Measurements from ENCODE around the gene RNF145. TPM values are rescaled to one million over a fixed set of nuclear protein-coding genes. Genes with fewer than 3 reads are reported as not detected.

RNF145 gene
- total RNA-seq, 3 donors from 2014 or later: 40.5 to 68.2 (median 41.3) TPM

DNA sequence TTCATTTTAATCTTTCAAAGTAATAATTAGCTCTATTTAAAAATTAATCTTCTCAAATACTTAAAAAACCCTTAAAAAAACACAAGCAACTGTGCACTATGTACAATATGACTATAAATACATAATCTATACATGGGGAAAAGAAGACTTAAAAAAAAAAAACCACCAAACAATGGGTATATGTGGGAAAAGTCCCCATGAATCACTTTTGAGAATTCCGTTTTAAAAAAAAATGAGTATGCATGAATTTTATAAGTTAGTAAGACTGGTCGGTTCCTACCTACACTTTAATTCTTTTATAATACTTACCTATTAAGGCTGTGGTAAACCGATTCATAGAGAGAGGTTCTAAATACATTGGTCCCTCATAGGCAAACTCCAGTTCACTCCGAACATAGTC lies 27.7 kb downstream of the RNF145 start:
- Histone ChIP-seq H3K27me3 (no peaks in the 10 kb centered on the region), H3K36me3 (no peaks in the 10 kb centered on the region), H3K27ac (no peak overlapping the region), H3K9me3 (no peaks in the 10 kb centered on the region), H3K4me3 (no peak overlapping the region), H3K4me1 (no peaks in the 10 kb centered on the region)
- intact Hi-C loops (cut with DNase I; ENCODE audit: low total_unique reads): no loop called here
- no peak for DNase-seq (ENCODE audit: low spot score in 2 of 2)
- TF ChIP-seq, protein P1, sequence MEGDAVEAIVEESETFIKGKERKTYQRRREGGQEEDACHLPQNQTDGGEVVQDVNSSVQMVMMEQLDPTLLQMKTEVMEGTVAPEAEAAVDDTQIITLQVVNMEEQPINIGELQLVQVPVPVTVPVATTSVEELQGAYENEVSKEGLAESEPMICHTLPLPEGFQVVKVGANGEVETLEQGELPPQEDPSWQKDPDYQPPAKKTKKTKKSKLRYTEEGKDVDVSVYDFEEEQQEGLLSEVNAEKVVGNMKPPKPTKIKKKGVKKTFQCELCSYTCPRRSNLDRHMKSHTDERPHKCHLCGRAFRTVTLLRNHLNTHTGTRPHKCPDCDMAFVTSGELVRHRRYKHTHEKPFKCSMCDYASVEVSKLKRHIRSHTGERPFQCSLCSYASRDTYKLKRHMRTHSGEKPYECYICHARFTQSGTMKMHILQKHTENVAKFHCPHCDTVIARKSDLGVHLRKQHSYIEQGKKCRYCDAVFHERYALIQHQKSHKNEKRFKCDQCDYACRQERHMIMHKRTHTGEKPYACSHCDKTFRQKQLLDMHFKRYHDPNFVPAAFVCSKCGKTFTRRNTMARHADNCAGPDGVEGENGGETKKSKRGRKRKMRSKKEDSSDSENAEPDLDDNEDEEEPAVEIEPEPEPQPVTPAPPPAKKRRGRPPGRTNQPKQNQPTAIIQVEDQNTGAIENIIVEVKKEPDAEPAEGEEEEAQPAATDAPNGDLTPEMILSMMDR (IDR thresholded peaks at IDR 0.05): no peak
- TF ChIP-seq POLR2AphosphoS5 (IDR thresholded peaks at IDR 0.05): no peak
- TF ChIP-seq POLR2A (IDR thresholded peaks at IDR 0.05): no peak

DNA sequence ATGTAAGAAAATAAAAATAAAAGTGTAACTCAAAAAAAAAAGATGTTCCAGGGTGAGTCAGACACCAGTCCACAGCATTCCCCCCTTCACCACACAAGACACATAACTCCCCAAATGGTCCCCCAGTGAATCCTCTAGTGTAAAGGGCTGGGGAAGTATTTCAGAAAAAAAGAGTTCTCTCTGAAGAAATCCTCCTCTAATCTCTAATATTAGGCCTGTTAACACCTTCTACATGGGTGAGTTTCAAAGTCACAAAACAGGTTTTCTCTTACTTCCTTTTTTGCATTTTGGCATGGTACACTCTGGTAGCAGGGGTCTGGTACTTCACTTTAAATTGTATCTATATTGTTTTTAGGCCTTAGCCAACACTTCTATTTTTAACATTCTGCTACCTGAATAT lies 28.2 kb downstream of the RNF145 start:
- H3K27ac ChIP-seq: peak overlapping the region in 1 of 2 donors; percentile 19

DNA sequence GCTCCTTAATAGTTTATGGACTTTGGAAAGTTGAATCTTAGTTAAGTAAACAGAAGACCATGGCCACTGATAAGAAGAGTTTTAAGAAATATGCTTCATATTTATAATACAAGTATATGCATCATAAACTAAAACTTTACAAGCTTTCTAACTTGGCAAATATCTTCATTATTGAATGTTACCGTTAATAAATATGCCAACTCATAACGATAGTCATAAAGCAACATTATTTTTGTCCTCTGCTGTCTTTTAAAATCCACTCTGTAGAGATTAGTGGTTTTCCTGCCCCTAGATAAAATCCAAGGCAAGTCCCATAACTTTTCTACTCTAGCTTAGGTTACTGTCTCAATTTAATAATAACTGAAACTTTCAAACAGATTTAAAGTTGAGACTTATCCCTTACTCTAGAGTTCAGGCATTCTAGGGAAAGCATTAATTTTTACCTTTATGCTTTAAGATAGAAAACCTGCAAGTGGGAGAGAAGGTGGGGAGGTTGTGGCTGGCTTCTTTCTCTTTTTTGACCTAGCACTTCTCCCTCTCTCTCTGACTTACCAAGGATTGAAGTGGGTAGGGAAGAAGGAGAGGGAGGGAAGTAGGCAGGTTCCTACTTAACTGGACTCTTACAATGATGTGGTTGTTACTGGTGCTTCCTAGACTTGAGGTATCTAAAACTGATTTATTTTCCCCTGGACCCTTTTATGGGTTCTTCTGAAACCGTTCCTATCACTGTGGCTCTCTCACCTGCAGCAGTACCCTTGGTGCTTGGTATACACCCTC lies 29.6 kb downstream of the RNF145 start:
- Histone ChIP-seq H3K4me3 (no peak overlapping the region), H3K27me3 (no peaks in the 10 kb centered on the region), H3K4me1 (no peaks in the 10 kb centered on the region), H3K27ac (peak overlapping the region in 1 of 2 donors; percentile 18), H3K9me3 (no peaks in the 10 kb centered on the region), H3K36me3 (no peaks in the 10 kb centered on the region)
- intact Hi-C loops (cut with DNase I; ENCODE audit: low total_unique reads): no loop called here
- no peak for DNase-seq (ENCODE audit: low spot score in 2 of 2)
- TF ChIP-seq POLR2AphosphoS5 (IDR thresholded peaks at IDR 0.05) (no peak), POLR2A (IDR thresholded peaks at IDR 0.05) (no peak)
- TF ChIP-seq, protein P1 (IDR thresholded peaks at IDR 0.05): no peak

More for the DNA sequence above, 28.2 kb downstream of the RNF145 start:
- Histone ChIP-seq H3K4me3 (no peak overlapping the region), H3K9me3 (no peaks in the 10 kb centered on the region), H3K4me1 (no peaks in the 10 kb centered on the region), H3K36me3 (no peaks in the 10 kb centered on the region), H3K27me3 (no peaks in the 10 kb centered on the region)
- TF ChIP-seq, protein P1 (IDR thresholded peaks at IDR 0.05): no peak
- TF ChIP-seq POLR2AphosphoS5 (IDR thresholded peaks at IDR 0.05) (no peak), POLR2A (IDR thresholded peaks at IDR 0.05) (no peak)
- intact Hi-C loops (cut with DNase I; ENCODE audit: low total_unique reads): no loop called here
- no peak for DNase-seq (ENCODE audit: low spot score in 2 of 2)

DNA sequence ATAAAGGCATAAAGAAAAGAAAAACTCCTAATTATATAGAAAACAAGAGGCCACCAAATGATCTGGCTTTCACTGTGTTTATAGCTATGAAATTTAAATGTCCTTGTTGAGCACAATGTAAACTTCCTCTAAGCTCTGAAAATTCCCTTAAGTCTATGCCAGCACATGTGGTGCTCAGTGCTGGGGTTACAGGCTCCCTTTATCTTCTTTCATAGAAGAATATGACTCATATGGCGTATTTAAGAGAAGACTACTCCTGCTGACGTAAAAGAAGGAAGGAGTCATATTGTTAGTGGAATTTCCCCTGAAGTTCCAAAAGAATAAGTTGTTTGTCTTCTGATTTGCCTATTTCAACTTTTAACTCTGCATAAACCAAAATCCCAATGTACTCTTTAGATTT lies 30.4 kb downstream of the RNF145 start:
- intact Hi-C loops (cut with DNase I; ENCODE audit: low total_unique reads): no loop called here
- TF ChIP-seq, protein P1 (IDR thresholded peaks at IDR 0.05): no peak
- no peak for TF ChIP-seq POLR2A (IDR thresholded peaks at IDR 0.05)
- no peak for TF ChIP-seq POLR2AphosphoS5 (IDR thresholded peaks at IDR 0.05)

DNA sequence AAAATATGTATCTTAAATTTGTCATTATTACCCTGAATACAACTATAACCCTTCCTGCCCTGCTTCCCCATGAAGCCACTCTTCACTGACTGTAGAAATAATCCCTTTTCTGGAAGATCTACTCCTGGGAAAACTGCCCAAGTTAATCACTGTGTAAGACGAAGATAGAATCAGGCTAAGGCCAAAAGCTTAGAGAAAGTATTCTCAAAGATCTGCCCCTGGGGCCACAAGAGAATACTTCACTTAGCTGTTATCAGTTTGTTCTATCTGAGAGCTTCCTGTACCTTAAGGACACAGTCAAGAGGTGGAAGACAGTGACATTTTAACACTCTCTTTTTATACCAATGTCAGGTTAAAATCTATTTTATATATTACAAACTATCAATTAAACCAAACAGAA lies 33.8 kb downstream of the RNF145 start:
- DNase-seq (ENCODE audit: low spot score in 2 of 2): no peak
- Histone ChIP-seq H3K4me1 (no peaks in the 10 kb centered on the region), H3K36me3 (no peaks in the 10 kb centered on the region), H3K27ac (peak overlapping the region in 1 of 2 donors; percentile 50), H3K27me3 (no peaks in the 10 kb centered on the region), H3K9me3 (no peaks in the 10 kb centered on the region), H3K4me3 (no peak overlapping the region)
- TF ChIP-seq, protein P1 (IDR thresholded peaks at IDR 0.05): no peak
- no peak for TF ChIP-seq POLR2AphosphoS5 (IDR thresholded peaks at IDR 0.05)
- no peak for TF ChIP-seq POLR2A (IDR thresholded peaks at IDR 0.05)
- intact Hi-C loops (cut with DNase I; ENCODE audit: low total_unique reads): no loop called here

More for the DNA sequence above, 30.4 kb downstream of the RNF145 start:
- peak overlapping the region in 1 of 2 donors; percentile 18 for H3K27ac ChIP-seq
- no peaks in the 10 kb centered on the region for H3K27me3 ChIP-seq
- H3K36me3 ChIP-seq: no peaks in the 10 kb centered on the region
- no peak overlapping the region for H3K4me3 ChIP-seq
- H3K4me1 ChIP-seq: no peaks in the 10 kb centered on the region
- no peaks in the 10 kb centered on the region for H3K9me3 ChIP-seq
- DNase-seq (ENCODE audit: low spot score in 2 of 2): no peak
